Testis (tissue), 2 donors: ENCODE data around the gene PITX1.

ENCODE experiments used
- POLR2A ChIP-seq: fragments of 450-650 bp; IDR thresholded peaks from one replicate; pipeline ENCODE4 v1.6.1; 2017; ENCODE audit warnings: antibody characterized with exemption, mild to moderate bottlenecking, moderate library complexity
- TF ChIP-seq, protein P1 (sequence below), 3 experiments: fragments of 450-650 bp in 2 of 3; fragments of 200-600 bp in 1 of 3; sonication (generic) in 1 of 3; IDR thresholded peaks; one replicate each; pipeline ENCODE4 v1.5.1; 2016 to 2019; ENCODE audit warnings: antibody characterized with exemption in 3 of 3, mild to moderate bottlenecking in 2 of 3, moderate library complexity in 1 of 3

DNA sequence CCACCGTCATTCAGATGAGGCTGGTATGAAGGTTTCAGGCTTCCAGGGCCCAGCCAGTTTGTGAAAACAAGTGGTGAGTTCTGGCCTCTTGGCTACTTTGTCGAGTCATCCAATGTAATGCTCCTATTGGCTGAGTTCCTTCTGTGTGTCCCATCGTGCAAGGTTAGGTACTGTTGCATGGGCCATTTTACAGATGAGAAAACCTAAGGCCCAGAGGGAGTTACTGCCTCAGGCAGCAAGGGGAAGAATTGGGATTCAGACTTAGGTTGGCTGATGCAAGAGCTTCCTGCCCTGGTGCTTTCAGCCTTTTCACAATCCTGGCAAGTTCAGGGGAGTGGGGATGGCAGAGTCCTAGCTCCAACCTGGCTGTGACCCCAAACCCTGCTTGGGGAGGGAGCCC lies 17.4 kb upstream of the PITX1 start:
- TF ChIP-seq, protein P1, sequence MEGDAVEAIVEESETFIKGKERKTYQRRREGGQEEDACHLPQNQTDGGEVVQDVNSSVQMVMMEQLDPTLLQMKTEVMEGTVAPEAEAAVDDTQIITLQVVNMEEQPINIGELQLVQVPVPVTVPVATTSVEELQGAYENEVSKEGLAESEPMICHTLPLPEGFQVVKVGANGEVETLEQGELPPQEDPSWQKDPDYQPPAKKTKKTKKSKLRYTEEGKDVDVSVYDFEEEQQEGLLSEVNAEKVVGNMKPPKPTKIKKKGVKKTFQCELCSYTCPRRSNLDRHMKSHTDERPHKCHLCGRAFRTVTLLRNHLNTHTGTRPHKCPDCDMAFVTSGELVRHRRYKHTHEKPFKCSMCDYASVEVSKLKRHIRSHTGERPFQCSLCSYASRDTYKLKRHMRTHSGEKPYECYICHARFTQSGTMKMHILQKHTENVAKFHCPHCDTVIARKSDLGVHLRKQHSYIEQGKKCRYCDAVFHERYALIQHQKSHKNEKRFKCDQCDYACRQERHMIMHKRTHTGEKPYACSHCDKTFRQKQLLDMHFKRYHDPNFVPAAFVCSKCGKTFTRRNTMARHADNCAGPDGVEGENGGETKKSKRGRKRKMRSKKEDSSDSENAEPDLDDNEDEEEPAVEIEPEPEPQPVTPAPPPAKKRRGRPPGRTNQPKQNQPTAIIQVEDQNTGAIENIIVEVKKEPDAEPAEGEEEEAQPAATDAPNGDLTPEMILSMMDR (IDR thresholded peaks at IDR 0.05): no peak
- TF ChIP-seq POLR2A: no peak
